ENCODE results near the gene HLA-DRB1.
"Not testable (repeated sequence)": the region's sequence is repeated elsewhere in the genome, so short reads cannot be mapped to it uniquely, and the experiment has no call there.

The HLA-DRB1 gene

DNA sequence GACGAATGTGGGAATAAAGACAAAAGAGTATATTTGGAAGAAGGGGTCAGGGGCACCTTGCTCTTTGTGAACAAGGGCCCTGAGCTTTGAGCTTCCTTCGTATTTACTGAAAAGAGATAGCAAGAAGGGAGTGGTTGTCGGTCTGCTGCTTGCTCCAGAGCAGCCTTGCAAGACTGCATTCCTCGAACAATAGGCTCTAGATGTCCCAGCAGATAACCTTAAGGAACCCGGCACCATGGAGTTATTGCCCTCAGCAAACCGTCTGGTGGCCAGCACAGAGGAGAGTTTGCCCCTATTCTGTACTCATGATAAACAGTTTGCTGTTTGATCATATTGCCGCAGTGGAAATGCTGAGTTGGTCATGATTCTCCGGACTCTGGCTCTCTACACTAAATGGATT, 22.7 kb downstream of the HLA-DRB1 start:
- Histone ChIP-seq H3K27me3 (replicated peaks; ENCODE audit: control insufficient read depth, insufficient read depth, low read length, poor library complexity, severe bottlenecking) (no peaks in the 10 kb centered on the region), H3K36me3 (ENCODE audit: control insufficient read depth, insufficient read depth, low read length) (no peaks in the 10 kb centered on the region), H3K4me3 (ENCODE audit: insufficient read depth, low read depth, low read length, poor library complexity, severe bottlenecking) (no peak overlapping the region), H3K9me3 (ENCODE audit: control insufficient read depth, low read length) (no peaks in the 10 kb centered on the region), H3K27ac (ENCODE audit: insufficient read depth, low read length, poor library complexity, severe bottlenecking) (no peak overlapping the region), H3K4me1 (ENCODE audit: control insufficient read depth, insufficient read depth, low read length, poor library complexity, severe bottlenecking) (no peaks in the 10 kb centered on the region)
- DNase-seq, result no peak

DNA sequence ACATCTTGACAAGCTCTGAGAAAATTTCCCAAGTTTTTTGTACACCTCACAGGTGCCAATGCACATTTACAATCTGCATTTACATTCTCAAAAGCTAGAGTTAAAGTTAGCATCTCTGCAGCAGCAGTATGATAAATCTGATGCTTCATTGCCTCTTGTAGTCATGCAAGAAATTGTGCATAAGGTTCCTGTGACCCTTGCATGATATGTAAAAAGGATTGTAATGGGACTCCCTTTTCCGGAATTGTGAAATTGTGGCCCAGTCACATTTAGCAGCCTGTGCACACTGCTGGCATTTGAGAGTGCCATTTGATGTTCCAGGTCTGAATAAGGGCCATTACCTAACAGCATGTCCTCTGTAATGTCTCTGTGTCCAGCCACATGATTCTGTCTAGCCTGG, 24.1 kb downstream of the HLA-DRB1 start:
- no peak overlapping the region for H3K27ac ChIP-seq (ENCODE audit: insufficient read depth, low read length, poor library complexity, severe bottlenecking)
- no peak overlapping the region for H3K4me3 ChIP-seq (ENCODE audit: insufficient read depth, low read depth, low read length, poor library complexity, severe bottlenecking)
- DNase-seq, result no peak

DNA sequence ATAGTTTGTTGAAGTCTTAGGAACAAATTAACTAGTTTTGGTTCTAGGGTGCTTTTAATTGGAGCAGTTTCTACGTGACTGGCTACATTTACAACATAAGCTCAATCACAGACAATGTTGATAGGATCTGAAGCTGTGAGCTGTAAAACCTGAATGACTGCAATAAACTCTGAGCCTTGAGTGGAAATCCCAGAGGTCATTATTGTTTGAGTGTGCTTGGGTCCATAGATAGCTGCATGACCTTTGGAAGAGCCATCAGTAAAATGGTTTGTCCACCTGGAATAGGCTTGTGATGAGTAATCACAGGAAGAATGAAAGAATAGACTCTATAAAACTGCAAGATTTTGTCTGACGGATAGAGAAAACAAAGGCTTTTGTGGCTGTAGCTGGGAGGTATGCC, 26.7 kb downstream of the HLA-DRB1 start:
- no peak for DNase-seq
- Histone ChIP-seq H3K4me3 (ENCODE audit: insufficient read depth, low read depth, low read length, poor library complexity, severe bottlenecking) (no peak overlapping the region), H3K27ac (ENCODE audit: insufficient read depth, low read length, poor library complexity, severe bottlenecking) (no peak overlapping the region)

More for the DNA sequence above, 24.1 kb downstream of the HLA-DRB1 start:
- H3K36me3 ChIP-seq (ENCODE audit: control insufficient read depth, insufficient read depth, low read length), result no peaks in the 10 kb centered on the region
- no peaks in the 10 kb centered on the region for H3K9me3 ChIP-seq (ENCODE audit: control insufficient read depth, low read length)
- no peaks in the 10 kb centered on the region for H3K4me1 ChIP-seq (ENCODE audit: control insufficient read depth, insufficient read depth, low read length, poor library complexity, severe bottlenecking)
- H3K27me3 ChIP-seq (replicated peaks; ENCODE audit: control insufficient read depth, insufficient read depth, low read length, poor library complexity, severe bottlenecking), result no peaks in the 10 kb centered on the region

DNA sequence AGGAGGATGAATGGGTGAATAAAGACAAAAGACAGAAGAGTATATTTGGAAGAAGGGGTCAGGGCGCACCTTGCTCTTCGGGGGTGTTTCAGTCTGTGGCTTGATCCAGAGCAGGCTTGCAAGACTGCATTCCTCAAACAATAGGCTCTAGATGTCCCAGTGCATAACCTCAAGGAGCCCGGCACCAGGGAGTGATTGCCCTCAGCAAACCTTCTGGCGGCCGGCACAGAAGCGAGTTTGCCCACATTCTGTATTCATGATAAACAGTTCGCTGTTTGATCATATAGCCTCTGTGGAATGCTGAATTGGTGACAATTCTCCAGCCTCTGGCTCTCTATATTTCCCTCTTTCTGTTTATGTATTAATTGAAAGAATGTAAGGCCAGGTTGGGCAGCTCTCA, 29.9 kb downstream of the HLA-DRB1 start:
- no peaks in the 10 kb centered on the region for H3K27me3 ChIP-seq (replicated peaks; ENCODE audit: control insufficient read depth, insufficient read depth, low read length, poor library complexity, severe bottlenecking)
- no peaks in the 10 kb centered on the region for H3K9me3 ChIP-seq (ENCODE audit: control insufficient read depth, low read length)
- no peaks in the 10 kb centered on the region for H3K4me1 ChIP-seq (ENCODE audit: control insufficient read depth, insufficient read depth, low read length, poor library complexity, severe bottlenecking)
- H3K36me3 ChIP-seq (ENCODE audit: control insufficient read depth, insufficient read depth, low read length), result no peaks in the 10 kb centered on the region
- H3K4me3 ChIP-seq (ENCODE audit: insufficient read depth, low read depth, low read length, poor library complexity, severe bottlenecking), result no peak overlapping the region
- DNase-seq, result no peak
- H3K27ac ChIP-seq (ENCODE audit: insufficient read depth, low read length, poor library complexity, severe bottlenecking), result no peak overlapping the region

More for the DNA sequence above, 26.7 kb downstream of the HLA-DRB1 start:
- Histone ChIP-seq H3K36me3 (ENCODE audit: control insufficient read depth, insufficient read depth, low read length) (no peaks in the 10 kb centered on the region), H3K27me3 (replicated peaks; ENCODE audit: control insufficient read depth, insufficient read depth, low read length, poor library complexity, severe bottlenecking) (no peaks in the 10 kb centered on the region), H3K9me3 (ENCODE audit: control insufficient read depth, low read length) (no peaks in the 10 kb centered on the region), H3K4me1 (ENCODE audit: control insufficient read depth, insufficient read depth, low read length, poor library complexity, severe bottlenecking) (no peaks in the 10 kb centered on the region)

DNA sequence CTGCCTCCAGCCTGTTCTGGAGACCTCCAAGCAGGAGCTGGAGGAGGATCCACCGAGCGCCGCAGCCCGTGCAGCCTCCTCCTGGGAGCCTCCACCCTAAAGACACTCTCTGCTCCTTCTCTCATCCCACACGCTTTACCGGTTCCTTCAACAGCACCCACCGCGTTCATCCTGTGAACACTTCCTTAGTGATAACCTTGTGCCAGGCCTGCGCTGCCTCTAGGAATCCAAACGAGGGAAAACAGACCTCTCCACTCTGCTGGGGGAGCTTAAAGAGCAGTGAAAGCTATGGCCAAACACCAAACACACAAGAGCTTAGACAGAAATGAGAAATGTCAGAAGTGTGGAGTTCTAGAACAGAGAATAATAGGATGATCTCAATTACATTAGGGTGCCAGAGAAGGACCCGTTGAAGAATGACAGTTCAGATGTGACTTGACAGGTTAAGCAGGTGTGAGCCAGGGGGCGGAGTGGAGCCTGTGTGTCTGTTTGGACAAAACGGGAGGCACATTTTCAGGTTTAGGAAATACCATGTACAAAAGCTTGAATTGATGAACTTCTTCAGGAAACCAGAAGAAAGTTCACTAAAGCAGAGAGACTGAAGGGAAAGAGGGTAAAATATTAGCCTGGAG, 31.1 kb downstream of the HLA-DRB1 start:
- H3K27me3 ChIP-seq (replicated peaks; ENCODE audit: control insufficient read depth, insufficient read depth, low read length, poor library complexity, severe bottlenecking), result no peaks in the 10 kb centered on the region
- H3K27ac ChIP-seq (ENCODE audit: insufficient read depth, low read length, poor library complexity, severe bottlenecking), result no peak overlapping the region
- no peaks in the 10 kb centered on the region for H3K9me3 ChIP-seq (ENCODE audit: control insufficient read depth, low read length)
- H3K36me3 ChIP-seq (ENCODE audit: control insufficient read depth, insufficient read depth, low read length), result no peaks in the 10 kb centered on the region
- H3K4me1 ChIP-seq (ENCODE audit: control insufficient read depth, insufficient read depth, low read length, poor library complexity, severe bottlenecking), result no peaks in the 10 kb centered on the region
- no peak overlapping the region for H3K4me3 ChIP-seq (ENCODE audit: insufficient read depth, low read depth, low read length, poor library complexity, severe bottlenecking)
- DNase-seq, result no peak

DNA sequence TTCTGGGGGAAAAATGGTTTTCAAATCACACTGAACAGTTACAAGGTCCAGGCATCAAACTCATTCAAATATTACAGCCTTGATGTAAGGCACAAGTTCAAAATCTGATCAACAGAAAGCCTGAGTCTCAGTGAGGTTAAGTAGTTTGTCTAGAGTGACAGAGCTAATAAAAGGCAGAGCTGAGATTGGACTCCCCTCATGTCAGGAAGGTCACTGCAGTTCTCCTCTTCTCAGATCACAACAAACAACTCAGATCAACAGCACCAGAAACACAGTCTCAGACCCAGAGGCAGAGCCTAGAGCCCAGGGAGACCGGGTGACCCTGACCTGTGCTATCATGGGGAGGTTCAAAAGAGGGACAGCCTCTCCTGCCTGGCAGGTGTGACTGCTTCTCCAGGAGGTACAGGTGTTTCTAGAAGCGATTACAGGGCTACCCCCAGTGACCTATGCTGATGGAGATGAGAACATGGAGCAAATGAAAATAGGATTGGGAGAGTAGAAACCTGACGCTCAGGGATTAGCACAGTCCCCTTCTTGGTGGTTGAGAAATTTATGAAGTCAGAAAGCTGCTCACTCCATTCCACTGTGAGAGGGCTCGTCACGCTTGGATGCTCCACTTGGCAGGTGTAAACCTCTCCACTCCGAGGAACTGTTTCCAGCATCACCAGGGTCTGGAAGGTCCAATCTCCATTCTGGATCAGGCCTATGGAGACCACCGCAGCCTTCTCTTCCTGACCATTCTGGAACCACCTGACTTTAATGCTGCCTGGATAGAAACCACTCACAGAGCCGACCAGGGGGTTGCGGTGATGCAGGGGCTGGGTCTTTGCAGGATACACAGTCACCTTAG, 35.3 kb downstream of the HLA-DRB1 start:
- Histone ChIP-seq H3K9me3 (ENCODE audit: control insufficient read depth, low read length) (no peaks in the 10 kb centered on the region), H3K36me3 (ENCODE audit: control insufficient read depth, insufficient read depth, low read length) (no peaks in the 10 kb centered on the region), H3K27ac (ENCODE audit: insufficient read depth, low read length, poor library complexity, severe bottlenecking) (no peak overlapping the region), H3K27me3 (replicated peaks; ENCODE audit: control insufficient read depth, insufficient read depth, low read length, poor library complexity, severe bottlenecking) (no peaks in the 10 kb centered on the region), H3K4me1 (ENCODE audit: control insufficient read depth, insufficient read depth, low read length, poor library complexity, severe bottlenecking) (no peaks in the 10 kb centered on the region), H3K4me3 (ENCODE audit: insufficient read depth, low read depth, low read length, poor library complexity, severe bottlenecking) (no peak overlapping the region)
- DNase-seq, result no peak

DNA sequence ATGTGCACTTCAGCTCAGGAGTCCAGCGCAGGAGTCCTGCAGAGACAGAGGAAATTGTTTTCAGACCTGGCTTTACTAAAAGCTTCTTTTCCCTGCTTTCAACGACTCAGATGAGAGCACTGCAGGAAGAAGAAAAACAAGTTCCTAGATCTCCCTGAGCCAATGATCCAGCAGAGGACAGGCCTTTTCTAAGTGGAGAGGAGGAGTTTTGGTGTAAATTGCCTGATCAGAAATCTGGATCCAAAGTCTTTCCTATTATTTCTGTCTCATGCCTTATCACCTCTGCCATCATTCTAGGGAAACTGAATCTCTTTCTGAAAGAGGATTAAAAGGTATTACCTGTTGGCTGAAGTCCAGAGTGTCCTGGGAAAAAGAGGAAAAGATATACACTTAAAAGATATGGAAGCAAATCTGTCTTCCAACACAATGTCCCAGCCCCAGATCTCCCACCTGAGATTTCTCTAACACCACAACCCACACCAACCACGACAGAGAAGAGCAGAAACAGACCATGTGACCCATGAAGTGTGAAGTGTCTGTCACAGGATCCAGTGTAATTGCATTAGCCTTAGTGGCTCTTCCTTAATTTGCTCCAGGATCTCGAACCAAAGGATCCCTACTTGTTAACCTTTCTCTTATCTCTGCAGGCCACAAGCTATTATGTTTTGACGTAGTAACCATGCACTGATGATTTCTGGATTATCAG, 36.5 kb downstream of the HLA-DRB1 start:
- Histone ChIP-seq H3K4me3 (ENCODE audit: insufficient read depth, low read depth, low read length, poor library complexity, severe bottlenecking) (no peak overlapping the region), H3K27ac (ENCODE audit: insufficient read depth, low read length, poor library complexity, severe bottlenecking) (no peak overlapping the region), H3K4me1 (ENCODE audit: control insufficient read depth, insufficient read depth, low read length, poor library complexity, severe bottlenecking) (no peaks in the 10 kb centered on the region), H3K36me3 (ENCODE audit: control insufficient read depth, insufficient read depth, low read length) (no peaks in the 10 kb centered on the region), H3K9me3 (ENCODE audit: control insufficient read depth, low read length) (no peaks in the 10 kb centered on the region), H3K27me3 (replicated peaks; ENCODE audit: control insufficient read depth, insufficient read depth, low read length, poor library complexity, severe bottlenecking) (no peaks in the 10 kb centered on the region)
- DNase-seq, result no peak

DNA sequence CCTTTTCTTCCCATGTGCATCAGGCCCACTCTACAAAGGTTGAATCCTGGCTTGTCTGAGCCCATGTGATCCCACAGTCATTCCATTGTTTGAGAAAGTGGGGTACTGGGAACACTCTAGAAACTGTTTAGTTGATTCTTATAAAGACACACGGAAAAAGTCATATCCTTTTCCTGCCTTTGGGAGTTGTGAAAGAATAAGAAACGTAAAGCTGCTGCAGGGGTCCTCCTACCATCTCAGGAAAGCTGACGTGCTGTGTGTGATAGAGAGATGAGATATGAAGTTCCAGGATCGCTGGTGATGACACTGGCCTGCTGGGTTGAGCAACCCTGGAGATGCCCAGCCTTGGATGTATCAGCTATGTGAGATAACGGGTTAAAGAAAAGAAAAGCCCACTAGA, 38.2 kb downstream of the HLA-DRB1 start:
- no peak for DNase-seq
- Histone ChIP-seq H3K36me3 (ENCODE audit: control insufficient read depth, insufficient read depth, low read length) (no peaks in the 10 kb centered on the region), H3K4me3 (ENCODE audit: insufficient read depth, low read depth, low read length, poor library complexity, severe bottlenecking) (no peak overlapping the region), H3K9me3 (ENCODE audit: control insufficient read depth, low read length) (no peaks in the 10 kb centered on the region), H3K27me3 (replicated peaks; ENCODE audit: control insufficient read depth, insufficient read depth, low read length, poor library complexity, severe bottlenecking) (no peaks in the 10 kb centered on the region), H3K27ac (ENCODE audit: insufficient read depth, low read length, poor library complexity, severe bottlenecking) (no peak overlapping the region), H3K4me1 (ENCODE audit: control insufficient read depth, insufficient read depth, low read length, poor library complexity, severe bottlenecking) (no peaks in the 10 kb centered on the region)

DNA sequence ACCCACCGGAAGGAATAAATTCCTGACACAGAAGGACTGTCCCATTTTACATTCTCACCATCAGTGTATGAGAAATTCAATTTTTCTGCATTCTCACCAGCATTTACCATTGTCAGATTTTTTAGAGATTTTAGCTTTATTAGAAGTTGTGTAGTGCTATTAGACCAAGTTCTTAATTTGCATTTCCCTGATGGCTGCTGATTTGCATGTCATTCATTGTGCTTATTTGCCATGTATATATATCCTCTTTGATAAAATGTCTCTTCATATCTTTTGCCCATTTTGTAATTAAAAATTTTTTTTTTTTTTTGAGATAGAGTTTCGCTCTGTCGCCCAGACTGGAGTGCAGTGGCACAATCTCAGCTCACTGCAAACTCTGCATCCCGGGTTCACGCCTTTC, 49.8 kb downstream of the HLA-DRB1 start:
- H3K27ac ChIP-seq (ENCODE audit: insufficient read depth, low read length, poor library complexity, severe bottlenecking), result no peak overlapping the region
- no peaks in the 10 kb centered on the region for H3K4me1 ChIP-seq (ENCODE audit: control insufficient read depth, insufficient read depth, low read length, poor library complexity, severe bottlenecking)
- no peak for DNase-seq
- no peaks in the 10 kb centered on the region for H3K9me3 ChIP-seq (ENCODE audit: control insufficient read depth, low read length)
- H3K27me3 ChIP-seq (replicated peaks; ENCODE audit: control insufficient read depth, insufficient read depth, low read length, poor library complexity, severe bottlenecking), result no peaks in the 10 kb centered on the region
- no peak overlapping the region for H3K4me3 ChIP-seq (ENCODE audit: insufficient read depth, low read depth, low read length, poor library complexity, severe bottlenecking)
- no peaks in the 10 kb centered on the region for H3K36me3 ChIP-seq (ENCODE audit: control insufficient read depth, insufficient read depth, low read length)

DNA sequence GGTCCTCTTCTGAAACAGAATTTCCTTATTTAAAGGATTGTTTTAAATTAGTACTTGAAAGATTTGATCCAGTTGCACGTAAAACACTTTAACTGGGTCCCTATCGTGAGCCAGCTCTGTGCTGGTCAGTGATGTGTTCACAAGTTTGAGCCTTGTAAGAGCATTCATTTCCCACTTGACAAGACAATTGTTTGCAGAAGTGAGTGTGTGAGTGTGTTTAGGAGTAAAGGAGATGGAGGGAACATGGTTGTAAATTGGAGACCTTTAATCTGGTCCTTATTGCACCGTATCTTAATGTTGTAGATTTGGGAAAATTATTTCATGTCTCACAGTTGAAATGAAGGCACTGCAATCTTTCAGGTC, 59.2 kb downstream of the HLA-DRB1 start:
- not testable (repeated sequence) for H3K4me1 ChIP-seq (ENCODE audit: control insufficient read depth, insufficient read depth, low read length, poor library complexity, severe bottlenecking); H3K36me3 ChIP-seq (ENCODE audit: control insufficient read depth, insufficient read depth, low read length); H3K9me3 ChIP-seq (ENCODE audit: control insufficient read depth, low read length); DNase-seq; H3K27ac ChIP-seq (ENCODE audit: insufficient read depth, low read length, poor library complexity, severe bottlenecking); H3K27me3 ChIP-seq (replicated peaks; ENCODE audit: control insufficient read depth, insufficient read depth, low read length, poor library complexity, severe bottlenecking); H3K4me3 ChIP-seq (ENCODE audit: insufficient read depth, low read depth, low read length, poor library complexity, severe bottlenecking)

All from effector memory CD4-positive, alpha-beta T cell (primary cell).